HepG2 (cell line): Measurements from ENCODE around the gene AUNIP. TPM values are rescaled to one million over a fixed set of nuclear protein-coding genes. Genes with fewer than 3 reads are reported as not detected.

Experiments used
- DPF2 ChIP-seq: sonication (generic); formaldehyde crosslinking; IDR thresholded peaks from 2 replicates; pipeline ENCODE4 v1.4.0; 2020; ENCODE audit warnings: mild to moderate bottlenecking, low read depth, missing genetic modification reagents, borderline replicate concordance
- EHMT2 ChIP-seq: fragments of 200-600 bp; sonication (generic); IDR thresholded peaks from 2 replicates; pipeline ENCODE4 v1.7.0; 2017; ENCODE audit warnings: antibody characterized with exemption, low read depth, low read length, borderline replicate concordance
- FLYWCH1 ChIP-seq: sonication (generic); formaldehyde crosslinking; IDR thresholded peaks from 2 replicates; pipeline ENCODE4 v1.8.1; 2023; ENCODE audit warnings: mild to moderate bottlenecking, missing genetic modification reagents
- HNF1A ChIP-seq, 2 experiments: sonication (generic) in 1 of 2; formaldehyde crosslinking in 1 of 2; IDR thresholded peaks; 2 replicates each; pipeline versions ENCODE4 v1.4.0 to v1.6.1; 2016 to 2020; ENCODE audit warnings: borderline replicate concordance in 1 of 2, low read depth in 1 of 2, mild to moderate bottlenecking in 1 of 2, missing genetic modification reagents in 1 of 2
- KAT7 ChIP-seq: IDR thresholded peaks from 2 replicates; pipeline ENCODE4 v1.6.1; 2018; ENCODE audit warnings: borderline replicate concordance, missing compliant biosample characterization
- NBN ChIP-seq: fragments of 450-650 bp; conservative IDR thresholded peaks from 2 replicates; pipeline ENCODE4 v1.6.1; 2017
- NRL ChIP-seq: sonication (generic); formaldehyde crosslinking; IDR thresholded peaks from 2 replicates; pipeline ENCODE4 v1.5.0; 2020; ENCODE audit warnings: missing genetic modification reagents, mild to moderate bottlenecking, moderate library complexity, borderline replicate concordance
- PAF1 ChIP-seq: IDR thresholded peaks from 2 replicates; pipeline ENCODE4 v1.6.1; 2016; ENCODE audit warnings: missing genetic modification reagents, missing compliant biosample characterization
- RBFOX2 ChIP-seq: fragments of 200-400 bp; formaldehyde crosslinking; IDR thresholded peaks from 2 replicates; pipeline ENCODE4 v1.6.1; 2017; ENCODE audit warnings: low read depth, mild to moderate bottlenecking, low read length
- SAP130 ChIP-seq: IDR thresholded peaks from 2 replicates; pipeline ENCODE4 v1.6.1; 2016; ENCODE audit warnings: low read depth
- TARDBP ChIP-seq: sonication (generic); formaldehyde crosslinking; IDR thresholded peaks from 2 replicates; pipeline ENCODE4 v1.8.0; 2022; ENCODE audit warnings: mild to moderate bottlenecking, missing genetic modification reagents
- ZC3H13 ChIP-seq: sonication (generic); formaldehyde crosslinking; IDR thresholded peaks from 2 replicates; pipeline ENCODE4 v1.8.1; 2023; ENCODE audit warnings: mild to moderate bottlenecking, missing genetic modification reagents, moderate library complexity
- ZNF333 ChIP-seq: sonication (generic); formaldehyde crosslinking; IDR thresholded peaks from 2 replicates; pipeline ENCODE4 v1.4.0; 2020; ENCODE audit warnings: mild to moderate bottlenecking, missing genetic modification reagents, borderline replicate concordance
- ZNF670 ChIP-seq: sonication (generic); formaldehyde crosslinking; IDR thresholded peaks from 2 replicates; pipeline ENCODE4 v1.8.0; 2022; ENCODE audit warnings: mild to moderate bottlenecking, missing genetic modification reagents, borderline replicate concordance
- ZNF709 ChIP-seq: sonication (generic); formaldehyde crosslinking; IDR thresholded peaks from 2 replicates; pipeline ENCODE4 v1.5.0; 2020; ENCODE audit warnings: mild to moderate bottlenecking, missing genetic modification reagents
- ZNF781 ChIP-seq: sonication (generic); formaldehyde crosslinking; IDR thresholded peaks from 2 replicates; pipeline ENCODE4 v1.5.1; 2020; ENCODE audit warnings: borderline replicate concordance, mild to moderate bottlenecking, missing genetic modification reagents; ENCODE audit errors: not compliant biosample characterization
- ZNF790 ChIP-seq: sonication (generic); formaldehyde crosslinking; IDR thresholded peaks from 2 replicates; pipeline ENCODE4 v1.8.0; 2022; ENCODE audit warnings: missing genetic modification reagents, mild to moderate bottlenecking, borderline replicate concordance
- polyA plus RNA-seq, 8 experiments: library from polyadenylated mRNA; depleted of rRNA in 3 of 8; stranded (reverse) in 7 of 8; unstranded in 1 of 8; fragments of >200 nt; fragmentation: Illumina TruSeq in 4 of 8; extraction: Trizol in 4 of 8; gene quantifications; 2 replicates each; pipeline versions ENCODE4 v1.2.1 to v1.2.3, GENCODE V29; 2011 to 2016; ENCODE audit warnings: low read depth in 4 of 8, missing spikeins in 1 of 8, mixed read lengths in 1 of 8; ENCODE audit not compliant: insufficient read depth in 1 of 8
- total RNA-seq, 5 experiments: library from RNA; depleted of rRNA; stranded (reverse); fragments of >200 nt; fragmentation: Illumina TruSeq; extraction: Trizol; gene quantifications; 2 replicates each; pipeline ENCODE4 v1.2.3, GENCODE V29; 2016; ENCODE audit warnings: low read depth in 1 of 5
- TF ChIP-seq, protein P1 (sequence below): IDR thresholded peaks from 2 replicates; pipeline ENCODE4 v1.4.0; 2020; ENCODE audit warnings: mild to moderate bottlenecking, missing genetic modification reagents
- TF ChIP-seq, protein P2 (sequence below): sonication (generic); formaldehyde crosslinking; IDR thresholded peaks from 2 replicates; pipeline ENCODE4 v1.4.0; 2020; ENCODE audit warnings: mild to moderate bottlenecking, missing genetic modification reagents, borderline replicate concordance

Gene AUNIP
- total and polyA plus RNA-seq, 2 of the 13 experiments (the other 11 are each of a cell fraction or from before 2014, with no cell fraction given) = 3.8 to 12.3 TPM

DNA sequence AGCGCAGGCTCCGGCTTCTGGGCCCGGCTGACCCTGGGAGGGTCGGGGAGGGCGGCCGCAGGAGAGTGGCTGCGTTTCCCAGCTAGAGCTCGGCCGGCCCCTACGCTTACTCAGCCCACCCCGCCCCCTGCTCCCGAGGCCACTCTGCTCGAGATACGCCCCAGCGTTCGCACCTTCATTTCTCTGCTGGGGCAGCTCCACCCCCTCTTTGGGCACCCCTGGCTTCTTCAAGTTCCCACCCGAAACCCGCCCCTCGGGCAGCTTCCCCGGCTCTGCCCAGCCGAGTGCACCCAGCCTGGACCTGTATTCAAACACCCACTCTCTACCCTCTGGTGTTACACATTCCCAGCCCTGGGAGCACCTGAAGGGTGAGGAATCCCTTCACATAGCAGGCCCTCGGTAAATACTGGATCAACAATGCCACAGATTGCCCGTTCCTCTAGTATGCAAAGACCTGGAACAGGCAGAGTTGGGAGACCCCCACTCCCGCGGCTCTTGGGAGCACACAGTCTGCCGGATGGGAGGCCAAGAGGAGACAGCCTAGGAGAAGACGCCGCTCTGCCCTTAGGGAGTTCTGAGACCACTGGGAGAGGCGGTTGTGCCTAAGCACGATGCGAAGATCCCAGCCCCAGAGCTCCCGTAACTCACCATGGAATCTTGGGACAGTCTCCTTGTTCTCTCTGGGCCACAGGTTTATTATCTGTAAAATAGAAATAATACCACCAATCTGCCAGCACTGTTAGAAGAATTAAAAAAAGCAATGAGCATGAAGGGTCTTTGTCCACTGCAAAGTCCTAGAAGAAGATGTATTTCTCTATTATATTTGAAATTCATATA lies 16.8 kb upstream of the AUNIP start (continued):
- TF ChIP-seq, protein P1, sequence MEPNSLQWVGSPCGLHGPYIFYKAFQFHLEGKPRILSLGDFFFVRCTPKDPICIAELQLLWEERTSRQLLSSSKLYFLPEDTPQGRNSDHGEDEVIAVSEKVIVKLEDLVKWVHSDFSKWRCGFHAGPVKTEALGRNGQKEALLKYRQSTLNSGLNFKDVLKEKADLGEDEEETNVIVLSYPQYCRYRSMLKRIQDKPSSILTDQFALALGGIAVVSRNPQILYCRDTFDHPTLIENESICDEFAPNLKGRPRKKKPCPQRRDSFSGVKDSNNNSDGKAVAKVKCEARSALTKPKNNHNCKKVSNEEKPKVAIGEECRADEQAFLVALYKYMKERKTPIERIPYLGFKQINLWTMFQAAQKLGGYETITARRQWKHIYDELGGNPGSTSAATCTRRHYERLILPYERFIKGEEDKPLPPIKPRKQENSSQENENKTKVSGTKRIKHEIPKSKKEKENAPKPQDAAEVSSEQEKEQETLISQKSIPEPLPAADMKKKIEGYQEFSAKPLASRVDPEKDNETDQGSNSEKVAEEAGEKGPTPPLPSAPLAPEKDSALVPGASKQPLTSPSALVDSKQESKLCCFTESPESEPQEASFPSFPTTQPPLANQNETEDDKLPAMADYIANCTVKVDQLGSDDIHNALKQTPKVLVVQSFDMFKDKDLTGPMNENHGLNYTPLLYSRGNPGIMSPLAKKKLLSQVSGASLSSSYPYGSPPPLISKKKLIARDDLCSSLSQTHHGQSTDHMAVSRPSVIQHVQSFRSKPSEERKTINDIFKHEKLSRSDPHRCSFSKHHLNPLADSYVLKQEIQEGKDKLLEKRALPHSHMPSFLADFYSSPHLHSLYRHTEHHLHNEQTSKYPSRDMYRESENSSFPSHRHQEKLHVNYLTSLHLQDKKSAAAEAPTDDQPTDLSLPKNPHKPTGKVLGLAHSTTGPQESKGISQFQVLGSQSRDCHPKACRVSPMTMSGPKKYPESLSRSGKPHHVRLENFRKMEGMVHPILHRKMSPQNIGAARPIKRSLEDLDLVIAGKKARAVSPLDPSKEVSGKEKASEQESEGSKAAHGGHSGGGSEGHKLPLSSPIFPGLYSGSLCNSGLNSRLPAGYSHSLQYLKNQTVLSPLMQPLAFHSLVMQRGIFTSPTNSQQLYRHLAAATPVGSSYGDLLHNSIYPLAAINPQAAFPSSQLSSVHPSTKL (CRISPR knock-in tag) = no peak; the same call in 1 of the 2 replicates
- TF ChIP-seq, protein P2, sequence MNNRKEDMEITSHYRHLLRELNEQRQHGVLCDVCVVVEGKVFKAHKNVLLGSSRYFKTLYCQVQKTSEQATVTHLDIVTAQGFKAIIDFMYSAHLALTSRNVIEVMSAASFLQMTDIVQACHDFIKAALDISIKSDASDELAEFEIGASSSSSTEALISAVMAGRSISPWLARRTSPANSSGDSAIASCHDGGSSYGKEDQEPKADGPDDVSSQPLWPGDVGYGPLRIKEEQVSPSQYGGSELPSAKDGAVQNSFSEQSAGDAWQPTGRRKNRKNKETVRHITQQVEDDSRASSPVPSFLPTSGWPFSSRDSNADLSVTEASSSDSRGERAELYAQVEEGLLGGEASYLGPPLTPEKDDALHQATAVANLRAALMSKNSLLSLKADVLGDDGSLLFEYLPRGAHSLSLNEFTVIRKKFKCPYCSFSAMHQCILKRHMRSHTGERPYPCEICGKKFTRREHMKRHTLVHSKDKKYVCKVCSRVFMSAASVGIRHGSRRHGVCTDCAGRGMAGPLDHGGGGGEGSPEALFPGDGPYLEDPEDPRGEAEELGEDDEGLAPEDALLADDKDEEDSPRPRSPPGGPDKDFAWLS (CRISPR knock-in tag) = no peak
- TF ChIP-seq KAT7 (CRISPR knock-in tag) (peak; percentile 25; the same call in 1 of the 2 replicates), TARDBP (CRISPR knock-in tag) (no peak), PAF1 (no peak), ZNF333 (CRISPR knock-in tag) (no peak), ZNF790 (no peak; the same call in 1 of the 2 replicates), ZNF709 (no peak), ZC3H13 (CRISPR knock-in tag) (no peak), HNF1A (IDR thresholded peaks at IDR 0.05; ENCODE audit: low read depth) (no peak), HNF1A (CRISPR knock-in tag; IDR thresholded peaks at IDR 0.05; ENCODE audit: borderline replicate concordance) (no peak), DPF2 (no peak), ZNF781 (CRISPR knock-in tag) (peak; percentile 7), FLYWCH1 (CRISPR knock-in tag) (no peak), NRL (0 out of 2 replicates have a peak, but pooled peaks have one; percentile 6), NBN (no peak), EHMT2 (no peak), ZNF670 (CRISPR knock-in tag) (0 out of 2 replicates have a peak, but pooled peaks have one; percentile 37), SAP130 (CRISPR knock-in tag) (no peak), RBFOX2 (0 out of 2 replicates have a peak, but pooled peaks have one; percentile 7)
